BJ (cell line): ENCODE data around the gene GREB1. TPM values are rescaled to one million over a fixed set of nuclear protein-coding genes. Genes with fewer than 3 reads are reported as not detected.

Experiments used
- CTCF ChIA-PET: fragments of 350-600 bp; formaldehyde crosslinking; extraction: SDS; loops from one replicate; lab custom pipeline; 2021; ENCODE audit warnings: antibody characterized with exemption, inconsistent platforms; lab: Yijun Ruan, JAX
- POLR2A ChIA-PET: fragments of 300-600 bp; sonication (Branson Sonifier 250); formaldehyde crosslinking; extraction: SDS; loops from one replicate; lab custom pipeline; 2021; ENCODE audit warnings: antibody characterized with exemption; lab: Charles Lee
- DNase-seq: peaks from one replicate; pipeline ENCODE4 v3.0.0-alpha.2; 2011; ENCODE audit warnings: low read depth
- H3K27me3 ChIP-seq: 2 replicates; pipeline ENCODE4 v1.6.0; 2011; ENCODE audit warnings: low read length; ENCODE audit not compliant: control insufficient read depth, insufficient read depth
- H3K36me3 ChIP-seq: 2 replicates; pipeline ENCODE4 v1.5.1; 2011; ENCODE audit warnings: low read length; ENCODE audit not compliant: control insufficient read depth, insufficient read depth
- H3K4me3 ChIP-seq: 2 replicates; pipeline ENCODE4 v1.5.1; 2011; ENCODE audit warnings: low read depth, mild to moderate bottlenecking, control low read depth, low read length
- polyA plus RNA-seq: library from polyadenylated mRNA; depleted of rRNA; stranded (reverse); fragments of >200 nt; gene quantifications from 2 replicates; pipeline ENCODE4 v1.2.3, GENCODE V29; 2011
- TF ChIP-seq, protein P1 (sequence below): IDR thresholded peaks from 2 replicates; pipeline ENCODE4 v1.5.1; 2011; ENCODE audit warnings: low read depth, mild to moderate bottlenecking, control low read depth, inconsistent platforms, low read length, moderate library complexity; ENCODE audit not compliant: insufficient read depth

The GREB1 gene
- polyA plus RNA-seq, 1 experiment = not detected

DNA sequence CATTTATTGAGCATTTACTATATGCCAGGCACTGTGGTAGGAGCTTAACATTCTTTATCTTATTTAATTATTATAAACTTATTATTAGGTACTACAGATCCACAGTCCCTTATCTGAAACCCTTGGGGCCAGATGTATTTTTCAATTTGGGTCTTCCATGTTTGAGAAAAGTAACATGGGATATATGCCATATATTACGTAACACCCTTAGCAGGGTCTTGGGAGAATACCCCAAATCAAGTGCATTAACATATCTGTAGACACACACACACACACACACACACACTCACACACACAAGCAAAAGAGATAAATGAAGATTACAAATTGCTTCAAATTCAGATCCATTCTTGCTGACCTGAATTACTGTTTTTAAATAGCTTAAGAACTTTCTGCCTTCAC, 122.4 kb downstream of the GREB1 start:
- no peak for DNase-seq
- POLR2A ChIA-PET = no interaction called here
- no peak overlapping the region for H3K4me3 ChIP-seq
- H3K27me3 ChIP-seq = peaks cover 6% of the 10 kb centered on the region
- CTCF ChIA-PET = interaction anchor here (0.8 to 1.3 kb wide), 2 partner anchors 10 to 124 kb away, joined by 3 read pairs; no protein-coding TSS in a partner anchor
- TF ChIP-seq, protein P1, sequence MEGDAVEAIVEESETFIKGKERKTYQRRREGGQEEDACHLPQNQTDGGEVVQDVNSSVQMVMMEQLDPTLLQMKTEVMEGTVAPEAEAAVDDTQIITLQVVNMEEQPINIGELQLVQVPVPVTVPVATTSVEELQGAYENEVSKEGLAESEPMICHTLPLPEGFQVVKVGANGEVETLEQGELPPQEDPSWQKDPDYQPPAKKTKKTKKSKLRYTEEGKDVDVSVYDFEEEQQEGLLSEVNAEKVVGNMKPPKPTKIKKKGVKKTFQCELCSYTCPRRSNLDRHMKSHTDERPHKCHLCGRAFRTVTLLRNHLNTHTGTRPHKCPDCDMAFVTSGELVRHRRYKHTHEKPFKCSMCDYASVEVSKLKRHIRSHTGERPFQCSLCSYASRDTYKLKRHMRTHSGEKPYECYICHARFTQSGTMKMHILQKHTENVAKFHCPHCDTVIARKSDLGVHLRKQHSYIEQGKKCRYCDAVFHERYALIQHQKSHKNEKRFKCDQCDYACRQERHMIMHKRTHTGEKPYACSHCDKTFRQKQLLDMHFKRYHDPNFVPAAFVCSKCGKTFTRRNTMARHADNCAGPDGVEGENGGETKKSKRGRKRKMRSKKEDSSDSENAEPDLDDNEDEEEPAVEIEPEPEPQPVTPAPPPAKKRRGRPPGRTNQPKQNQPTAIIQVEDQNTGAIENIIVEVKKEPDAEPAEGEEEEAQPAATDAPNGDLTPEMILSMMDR = no peak
- H3K36me3 ChIP-seq = no peaks in the 10 kb centered on the region

DNA sequence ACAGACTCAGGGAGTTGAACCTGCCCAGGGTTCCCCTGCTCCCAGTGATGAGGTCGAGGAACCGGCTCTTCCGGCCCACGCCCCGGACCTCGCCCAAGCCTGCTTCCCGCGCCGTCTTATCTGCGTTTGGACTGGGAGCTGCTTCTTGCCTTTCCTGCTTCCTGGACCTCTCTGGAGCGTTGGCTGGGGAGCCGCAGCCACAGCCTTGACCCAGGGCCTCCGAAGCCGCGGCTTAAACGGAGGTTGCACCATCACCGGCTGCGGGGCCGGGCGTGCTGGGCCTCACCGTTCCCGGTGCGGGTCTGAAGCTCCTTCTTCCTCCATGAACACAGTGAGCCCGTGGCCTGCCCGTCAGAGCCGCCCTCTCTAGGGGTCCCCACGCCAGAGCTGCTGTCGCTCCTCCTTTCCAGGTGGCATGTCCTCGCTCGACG, 122.8 kb downstream of the GREB1 start:
- no peaks in the 10 kb centered on the region for H3K36me3 ChIP-seq
- TF ChIP-seq, protein P1 = no peak
- no peak overlapping the region for H3K4me3 ChIP-seq
- CTCF ChIA-PET = interaction anchor here (0.8 kb wide), 1 partner anchor 123 kb away, joined by 3 read pairs; no protein-coding TSS in a partner anchor
- peaks cover 6% of the 10 kb centered on the region for H3K27me3 ChIP-seq
- POLR2A ChIA-PET = no interaction called here
- DNase-seq = no peak

DNA sequence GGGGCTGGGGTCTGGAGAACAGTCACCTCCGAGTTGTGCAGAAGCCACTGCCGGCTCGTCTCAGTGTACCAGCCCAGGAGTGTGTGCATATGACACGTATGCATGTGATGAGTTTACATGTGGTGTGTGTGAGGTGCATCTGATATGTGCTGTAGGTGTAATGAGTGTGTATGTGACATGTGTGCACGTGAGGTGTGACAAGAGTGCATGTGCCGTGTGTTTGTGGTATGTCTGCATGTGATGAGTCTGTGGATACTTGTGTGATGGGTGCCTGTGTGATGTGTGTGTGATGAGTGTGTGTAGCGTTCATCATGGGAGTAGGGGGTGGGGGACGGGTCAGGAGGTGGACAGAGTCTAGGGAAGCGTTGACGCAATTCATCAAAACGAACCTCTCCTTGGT, 123.3 kb downstream of the GREB1 start:
- Histone ChIP-seq H3K4me3 (no peak overlapping the region), H3K27me3 (peaks cover 6% of the 10 kb centered on the region), H3K36me3 (no peaks in the 10 kb centered on the region)
- ChIA-PET POLR2A (no interaction called here), CTCF (interaction anchor here (0.8 to 1.2 kb wide), 2 partner anchors 10 to 123 kb away, joined by 3 read pairs; no protein-coding TSS in a partner anchor)
- no peak for DNase-seq
- TF ChIP-seq, protein P1 = no peak

DNA sequence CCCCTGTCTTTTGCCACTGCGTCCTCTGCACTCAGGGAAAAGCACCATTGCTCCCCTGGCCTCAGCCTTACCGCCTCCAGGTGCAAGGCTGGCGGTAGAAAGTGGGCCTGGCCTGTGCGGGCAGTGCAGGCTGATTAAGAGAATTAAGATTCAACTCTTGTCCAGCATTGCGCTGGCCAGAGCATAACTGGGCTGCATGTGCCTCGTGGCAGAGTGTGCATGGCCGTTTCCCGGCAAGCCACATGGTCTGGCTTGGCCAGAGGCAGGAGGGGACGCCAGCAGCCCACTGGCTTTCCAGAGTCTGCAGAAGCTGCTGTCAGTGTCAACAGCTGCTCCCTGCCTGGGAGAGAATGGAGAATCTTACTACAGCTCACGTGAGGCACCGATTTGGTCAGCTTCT, 123.8 kb downstream of the GREB1 start:
- CTCF ChIA-PET = interaction anchor here (1.1 to 1.2 kb wide), 2 partner anchors 9 to 10 kb away, joined by 3 read pairs; no protein-coding TSS in a partner anchor
- DNase-seq = no peak
- Histone ChIP-seq H3K4me3 (no peak overlapping the region), H3K27me3 (peaks cover 6% of the 10 kb centered on the region), H3K36me3 (no peaks in the 10 kb centered on the region)
- TF ChIP-seq, protein P1 = no peak
- POLR2A ChIA-PET = no interaction called here

DNA sequence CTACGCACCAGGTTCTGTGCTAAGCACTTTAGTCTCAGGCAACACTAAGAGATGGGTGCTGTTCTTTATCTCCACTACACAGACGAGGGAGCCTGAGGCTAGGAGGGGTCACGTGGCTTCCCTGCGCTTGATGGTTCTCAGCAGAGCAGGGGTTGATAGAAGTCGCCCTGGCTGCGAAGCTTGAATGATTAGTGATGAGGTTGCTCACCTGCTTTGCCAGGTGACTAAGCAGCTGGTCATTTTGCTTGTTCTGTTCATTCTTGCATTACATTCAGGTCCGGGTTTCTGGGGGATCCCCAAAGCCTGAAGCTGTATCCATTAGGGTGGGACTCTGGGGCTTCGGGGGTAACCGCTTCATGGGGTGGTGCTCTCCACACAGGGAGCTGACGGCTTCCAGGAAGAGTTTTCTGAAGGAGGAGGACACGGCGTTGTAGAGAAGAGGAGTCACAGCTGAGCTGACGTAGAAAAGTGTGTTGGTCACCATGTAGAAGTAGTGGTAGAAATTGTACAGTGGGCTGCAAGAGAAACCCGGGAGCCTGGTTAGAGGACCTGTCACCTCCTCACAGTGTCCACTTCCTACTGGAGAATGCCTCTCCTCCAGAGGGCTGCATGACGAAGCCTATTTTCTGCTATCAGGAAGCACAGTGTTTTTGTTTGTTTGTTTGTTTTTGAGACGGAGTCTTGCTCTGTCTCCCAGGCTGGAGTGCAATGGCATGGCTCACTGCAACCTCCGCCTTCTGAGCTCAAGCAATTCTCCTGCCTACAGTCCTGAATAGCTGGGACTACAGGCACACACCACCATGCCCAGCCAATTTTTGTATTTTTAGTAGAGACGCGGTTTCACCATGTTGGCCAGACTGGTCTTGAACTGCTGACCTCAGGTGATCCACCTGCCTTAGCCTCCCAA, 124.6 kb downstream of the GREB1 start:
- H3K4me3 ChIP-seq = no peak overlapping the region
- ChIA-PET CTCF (interaction anchor here (1.1 to 1.2 kb wide), 2 partner anchors 8 to 11 kb away, joined by 3 read pairs; no protein-coding TSS in a partner anchor), POLR2A (no interaction called here)
- no peaks in the 10 kb centered on the region for H3K36me3 ChIP-seq
- TF ChIP-seq, protein P1 = no peak
- no peak for DNase-seq
- peaks cover 6% of the 10 kb centered on the region for H3K27me3 ChIP-seq
